ENCODE results near the gene SPTBN2.

SPTBN2 gene

DNA sequence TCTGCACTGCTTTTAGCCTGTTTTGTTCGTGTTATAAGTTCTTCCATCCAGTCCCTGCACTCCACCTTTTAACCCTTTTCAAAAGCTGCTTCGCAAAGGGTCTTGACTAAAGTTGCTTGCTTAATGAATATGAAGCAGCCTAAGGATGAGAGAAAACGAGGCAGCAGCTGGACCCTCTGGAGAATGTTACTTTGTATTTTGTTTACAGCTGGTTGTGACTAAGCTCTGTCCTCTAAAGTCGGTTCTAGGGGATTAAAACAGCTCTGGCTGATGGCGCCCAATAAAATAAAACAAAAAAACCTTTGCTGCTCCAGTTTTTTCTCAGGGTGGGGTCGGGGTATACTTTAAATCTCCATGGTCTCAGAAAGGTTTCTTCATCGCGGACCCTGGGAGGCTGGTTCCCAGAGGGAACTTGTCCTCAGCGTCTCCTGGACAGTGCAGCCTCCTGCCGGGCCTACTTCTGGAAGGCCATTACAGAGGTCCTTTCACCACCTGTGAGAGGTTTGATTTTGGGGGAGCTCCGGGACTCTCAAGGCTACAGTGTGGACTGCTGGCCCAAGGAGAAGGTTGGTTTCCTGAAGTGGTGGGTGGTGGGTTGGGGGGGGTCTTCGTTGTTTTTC is 91.3 kb downstream of the SPTBN2 start:
- no peak for DNase-seq

DNA sequence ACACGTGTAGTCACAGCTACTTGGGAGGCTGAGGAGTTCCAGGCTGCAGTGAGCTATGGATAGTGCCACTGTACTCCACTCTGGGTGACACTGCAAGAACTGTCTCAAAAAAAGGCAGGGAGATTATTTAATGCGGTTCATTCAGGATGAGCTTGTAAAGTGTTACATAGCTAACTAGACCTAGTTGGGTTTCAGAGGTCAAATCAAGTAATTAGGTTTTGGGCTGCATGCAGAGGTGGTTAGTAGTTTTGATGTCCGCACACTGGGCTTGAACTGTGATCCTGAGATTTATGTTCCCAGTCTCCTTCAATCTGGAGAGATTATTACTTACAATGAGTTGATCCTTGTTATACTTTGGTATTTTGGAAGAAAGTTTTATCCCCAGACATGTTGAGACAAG is 92.6 kb downstream of the SPTBN2 start:
- no peak for DNase-seq
